22Rv1 (cell line): ENCODE measurements around the gene STEAP4.

ENCODE experiments used
- CTCF ChIP-seq: fragments of 450-650 bp; IDR thresholded peaks from 2 replicates; pipeline ENCODE4 v1.5.1; 2017; ENCODE audit warnings: mild to moderate bottlenecking
- ZFX ChIP-seq: fragments of 450-650 bp; IDR thresholded peaks from 2 replicates; pipeline ENCODE4 v1.6.1; 2017; ENCODE audit warnings: antibody characterized with exemption, borderline replicate concordance

DNA sequence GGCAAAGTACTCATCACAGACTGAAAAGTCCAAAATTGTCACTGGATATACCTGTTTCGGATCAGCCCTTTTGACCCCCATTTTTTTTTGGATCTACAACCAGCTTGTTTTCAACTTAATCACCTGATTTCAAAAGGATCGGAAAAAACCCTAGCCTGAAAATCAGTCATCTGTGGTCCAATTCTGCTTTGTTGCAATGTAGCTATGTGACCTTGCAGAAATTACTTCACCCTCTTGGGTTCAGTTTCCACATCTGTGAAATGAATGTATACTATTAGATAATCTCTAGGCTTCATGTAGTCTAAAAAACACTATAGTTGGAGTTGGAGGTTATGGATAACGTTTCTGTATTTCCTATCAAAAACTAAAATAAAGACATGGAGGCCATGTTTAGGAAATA, 37.1 kb downstream of the STEAP4 start:
- TF ChIP-seq CTCF (no peak), ZFX (no peak)
